Measurements from ENCODE around the gene SLC10A1.

- TF ChIP-seq CTCF (IDR thresholded peaks at IDR 0.05) (no peak), POLR2A (IDR thresholded peaks at IDR 0.05) (no peak)
These were observed 41.9 kb upstream of the SLC10A1 start for GRCh38 chr14:69838881-69839416.
